Stimulated activated CD8-positive, alpha-beta memory T cell treated with anti-CD3 and anti-CD28 coated beads, Interleukin-4, amount 100 ng/mL, for 24 hours (primary cell): ENCODE measurements around the gene ACADVL.

Experiments used
- DNase-seq: peaks from one replicate; pipeline ENCODE4 v3.0.0-alpha.2; 2020; ENCODE audit warnings: low read depth

ACADVL gene

GRCh38 chr17:7191571-7192270 lies 28.0 kb upstream of the ACADVL start:
- DNase-seq, result no peak

- no peak for DNase-seq
Measured at GRCh38 chr17:7192271-7192937, 27.3 kb upstream of the ACADVL start.

GRCh38 chr17:7195971-7196370 lies 23.8 kb upstream of the ACADVL start:
- DNase-seq, result no peak

- no peak for DNase-seq
Measured at GRCh38 chr17:7196651-7197401, 22.9 kb upstream of the ACADVL start.

- DNase-seq, result no peak
Measured at GRCh38 chr17:7203391-7203790, 16.3 kb upstream of the ACADVL start.

- no peak for DNase-seq
Measured at GRCh38 chr17:7204336-7204735, 15.4 kb upstream of the ACADVL start.

GRCh38 chr17:7204828-7205461 lies 14.8 kb upstream of the ACADVL start:
- peak; percentile 88 for DNase-seq

- DNase-seq, result no peak
Measured at GRCh38 chr17:7205561-7205960, 14.2 kb upstream of the ACADVL start.

GRCh38 chr17:7207120-7208001 lies 12.4 kb upstream of the ACADVL start:
- DNase-seq, result no peak

GRCh38 chr17:7208027-7208571 lies 11.6 kb upstream of the ACADVL start:
- no peak for DNase-seq

- no peak for DNase-seq
Measured at GRCh38 chr17:7208754-7209460, 10.8 kb upstream of the ACADVL start.

GRCh38 chr17:7211491-7212273 lies 8.1 kb upstream of the ACADVL start:
- no peak for DNase-seq

GRCh38 chr17:7213895-7214299 lies 5.8 kb upstream of the ACADVL start:
- DNase-seq, result no peak

GRCh38 chr17:7214300-7215135 lies 5.2 kb upstream of the ACADVL start:
- peak; percentile 100 for DNase-seq

- no peak for DNase-seq
Measured at GRCh38 chr17:7215136-7215638, 4.6 kb upstream of the ACADVL start.

GRCh38 chr17:7215652-7216180 lies 4.0 kb upstream of the ACADVL start:
- DNase-seq, result no peak

GRCh38 chr17:7216242-7217112 lies 3.3 kb upstream of the ACADVL start:
- no peak for DNase-seq
